ENCODE results near the gene LDB1. TPM values are rescaled to one million over a fixed set of nuclear protein-coding genes. Genes with fewer than 3 reads are reported as not detected.

The LDB1 gene
- total RNA-seq, 2 experiments from 2014 or later, result 69.6 to 86.7 TPM

- peaks cover 81% of the 10 kb centered on the region for H3K36me3 Mint-ChIP-seq (ENCODE audit: low read depth)
- no peaks in the 10 kb centered on the region for H3K27me3 Mint-ChIP-seq
- peak within 1 kb of the TSS; percentile 99 for H3K4me3 Mint-ChIP-seq
- intact Hi-C loops (cut with DNase I, micrococcal nuclease), result loop anchor here (1.0 to 5.0 kb wide), 20 partner anchors 20 to 1245 kb away; partner anchors contain the start of genes ACTR1A (in 2 of the 2), LDB1 (in 2 of the 2), OGA (in 2 of the 2) and ARL3 (in 1 of the 2)
- H3K9me3 Mint-ChIP-seq (ENCODE audit: low read depth), result no peaks in the 10 kb centered on the region
- DNase-seq (peak; percentile 100), ATAC-seq (peak; percentile 92)
- peak within 1 kb of the TSS; percentile 99 for H3K27ac Mint-ChIP-seq
- ChIA-PET CTCF (interaction anchor here (0.6 to 3.0 kb wide), 13 partner anchors 14 to 905 kb away, joined by 3 to 18 read pairs (median 4); partner anchors contain the start of genes ACTR1A, PPRC1 and SUFU), POLR2A (interaction anchor here (0.6 to 1.9 kb wide), 12 partner anchors 9 to 352 kb away, joined by 3 to 11 read pairs (median 4); partner anchors contain the start of genes NFKB2, PPRC1 and SUFU)
- peaks cover 49% of the 10 kb centered on the region for H3K4me1 Mint-ChIP-seq
Observed at GRCh38 chr10:102151774-102152544, 31.8 kb upstream of the LDB1 start, which contains the start of gene NOLC1. Gene NOLC1 (plus strand): TSS chr10:102152389. CDS start chr10:102152411, 22 bp downstream.

DNA sequence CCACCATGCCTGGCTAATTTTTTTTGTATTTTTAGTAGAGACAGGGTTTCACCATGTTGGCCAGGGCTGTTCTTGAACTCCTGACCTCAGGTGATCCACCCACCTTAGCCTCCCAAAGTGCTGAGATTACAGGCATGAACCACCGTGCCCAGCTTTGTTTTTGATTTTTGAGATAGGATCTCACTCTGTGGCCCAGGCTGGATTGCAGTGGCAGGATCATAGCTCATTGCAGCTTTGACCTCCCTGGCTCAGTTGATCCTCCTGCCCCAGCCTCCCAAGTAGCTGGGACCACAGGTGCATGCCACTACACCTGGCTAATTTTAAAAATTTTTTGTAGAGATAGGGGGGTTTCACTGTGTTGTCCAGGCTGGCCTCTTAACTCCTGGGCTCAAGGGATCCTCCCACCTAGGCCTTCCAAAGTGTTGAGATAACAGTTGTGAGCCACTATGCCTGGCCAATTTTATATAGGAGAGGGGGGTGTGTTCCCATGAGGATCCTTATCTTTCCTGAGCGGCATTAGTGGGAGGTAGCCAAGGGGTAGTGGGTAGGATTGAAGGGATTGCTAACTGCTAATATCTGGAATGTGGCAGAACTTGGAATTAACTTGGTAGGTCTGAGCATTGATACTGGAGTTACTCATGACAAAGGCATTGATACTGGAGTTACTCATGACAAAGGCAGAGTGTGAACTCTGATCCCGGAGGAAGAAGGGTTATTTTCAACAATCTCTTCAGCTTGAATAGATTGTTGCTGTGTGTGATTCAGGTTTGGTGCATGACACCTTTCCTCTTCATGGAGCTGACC lies 31.0 kb upstream of the LDB1 start:
- intact Hi-C loops (cut with DNase I, micrococcal nuclease), result loop anchor here in 1 of 2 experiments (5.0 kb wide), 1 partner anchor 1246 kb away; the partner anchor contains the start of genes ATP5MK and PDCD11
- no peak for ATAC-seq
- ChIA-PET POLR2A (interaction anchor here (0.6 to 1.9 kb wide), 13 partner anchors 9 to 352 kb away, joined by 3 to 11 read pairs (median 4); partner anchors contain the start of genes NFKB2, PPRC1 and SUFU), CTCF (interaction anchor here (0.6 to 3.0 kb wide), 8 partner anchors 13 to 904 kb away, joined by 3 to 18 read pairs (median 4); partner anchors contain the start of genes ACTR1A, PPRC1 and SUFU)
- peaks cover 79% of the 10 kb centered on the region for H3K36me3 Mint-ChIP-seq (ENCODE audit: low read depth)
- DNase-seq, result no peak
- peak overlapping the region; percentile 99 for H3K4me3 Mint-ChIP-seq
- H3K27me3 Mint-ChIP-seq, result no peaks in the 10 kb centered on the region
- peaks cover 42% of the 10 kb centered on the region for H3K4me1 Mint-ChIP-seq
- H3K9me3 Mint-ChIP-seq (ENCODE audit: low read depth), result no peaks in the 10 kb centered on the region
- H3K27ac Mint-ChIP-seq, result peak overlapping the region; percentile 99

GRCh38 chr10:102148275-102148674 lies 28.1 kb upstream of the LDB1 start:
- H3K4me3 Mint-ChIP-seq, result no peak overlapping the region
- no peaks in the 10 kb centered on the region for H3K9me3 Mint-ChIP-seq (ENCODE audit: low read depth)
- peaks cover 18% of the 10 kb centered on the region for H3K4me1 Mint-ChIP-seq
- no peak for ATAC-seq
- intact Hi-C loops (cut with DNase I, micrococcal nuclease), result no loop called here
- no peak for DNase-seq
- H3K27me3 Mint-ChIP-seq, result no peaks in the 10 kb centered on the region
- POLR2A ChIA-PET, result no interaction called here
- CTCF ChIA-PET, result interaction anchor here (1.2 to 1.8 kb wide), 3 partner anchors 10 to 33 kb away, joined by 3 to 7 read pairs (median 3); no protein-coding TSS in a partner anchor
- H3K36me3 Mint-ChIP-seq (ENCODE audit: low read depth), result peaks cover 74% of the 10 kb centered on the region
- H3K27ac Mint-ChIP-seq, result peak overlapping the region; percentile 75

GRCh38 chr10:102147561-102147960 lies 27.4 kb upstream of the LDB1 start:
- DNase-seq, result no peak
- H3K4me3 Mint-ChIP-seq, result no peak overlapping the region

DNA sequence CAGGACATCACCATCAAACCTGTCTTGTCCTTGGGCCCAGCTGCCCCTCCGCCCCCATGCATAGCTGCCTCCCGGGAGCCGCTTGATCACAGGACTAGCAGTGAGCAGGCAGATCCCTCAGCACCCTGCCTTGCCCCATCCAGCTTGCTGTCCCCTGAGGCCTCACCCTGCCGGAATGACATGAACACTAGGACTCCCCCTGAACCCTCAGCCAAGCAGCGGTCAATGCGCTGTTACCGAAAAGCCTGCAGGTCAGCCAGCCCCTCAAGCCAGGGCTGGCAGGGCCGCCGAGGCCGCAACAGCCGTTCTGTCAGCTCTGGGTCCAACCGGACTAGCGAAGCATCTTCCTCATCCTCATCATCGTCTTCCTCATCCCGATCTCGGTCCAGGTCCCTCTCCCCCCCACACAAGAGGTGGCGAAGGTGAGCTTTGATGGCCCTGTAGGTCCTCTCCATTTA lies 26.8 kb upstream of the LDB1 start:
- Mint-ChIP-seq H3K27me3 (no peaks in the 10 kb centered on the region), H3K9me3 (ENCODE audit: low read depth) (no peaks in the 10 kb centered on the region), H3K4me1 (peaks cover 14% of the 10 kb centered on the region), H3K27ac (peak overlapping the region; percentile 32), H3K4me3 (no peak overlapping the region), H3K36me3 (ENCODE audit: low read depth) (peaks cover 74% of the 10 kb centered on the region)
- intact Hi-C loops (cut with DNase I, micrococcal nuclease), result no loop called here
- POLR2A ChIA-PET, result interaction anchor here (0.9 to 1.9 kb wide), 3 partner anchors 9 to 12 kb away, joined by 4 to 6 read pairs (median 5); no protein-coding TSS in a partner anchor
- CTCF ChIA-PET, result interaction anchor here (0.7 to 1.8 kb wide), 3 partner anchors 9 to 24 kb away, joined by 3 to 7 read pairs (median 3); no protein-coding TSS in a partner anchor
- DNase-seq, result no peak
- no peak for ATAC-seq

More at GRCh38 chr10:102147561-102147960, 27.4 kb upstream of the LDB1 start:
- ATAC-seq, result no peak
- Mint-ChIP-seq H3K36me3 (ENCODE audit: low read depth) (peaks cover 73% of the 10 kb centered on the region), H3K27ac (peak overlapping the region; percentile 32), H3K4me1 (peaks cover 14% of the 10 kb centered on the region), H3K9me3 (ENCODE audit: low read depth) (no peaks in the 10 kb centered on the region), H3K27me3 (no peaks in the 10 kb centered on the region)
- POLR2A ChIA-PET, result interaction anchor here (0.6 to 1.9 kb wide), 3 partner anchors 10 to 13 kb away, joined by 3 to 6 read pairs (median 5); no protein-coding TSS in a partner anchor
- intact Hi-C loops (cut with DNase I, micrococcal nuclease), result no loop called here
- CTCF ChIA-PET, result interaction anchor here (1.0 to 1.8 kb wide), 2 partner anchors 10 to 23 kb away, joined by 3 to 7 read pairs; no protein-coding TSS in a partner anchor

DNA sequence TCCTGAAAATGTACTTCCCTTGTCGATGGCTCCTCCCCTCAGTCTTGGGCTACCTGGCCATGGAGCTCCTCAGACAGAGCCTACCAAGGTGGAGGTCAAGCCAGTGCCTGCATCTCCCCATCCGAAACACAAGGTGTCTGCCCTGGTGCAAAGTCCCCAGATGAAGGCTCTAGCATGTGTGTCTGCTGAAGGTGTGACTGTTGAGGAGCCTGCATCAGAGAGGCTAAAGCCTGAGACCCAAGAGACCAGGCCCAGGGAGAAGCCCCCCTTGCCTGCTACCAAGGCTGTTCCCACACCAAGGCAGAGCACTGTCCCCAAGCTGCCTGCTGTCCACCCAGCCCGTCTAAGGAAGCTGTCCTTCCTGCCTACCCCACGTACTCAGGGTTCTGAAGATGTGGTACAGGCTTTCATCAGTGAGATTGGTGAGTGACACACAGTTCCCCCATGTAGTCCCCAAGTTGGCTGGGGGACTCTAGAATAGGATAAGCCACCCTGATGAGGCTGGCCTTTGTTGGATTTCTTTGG lies 21.5 kb upstream of the LDB1 start:
- ATAC-seq, result no peak
- H3K36me3 Mint-ChIP-seq (ENCODE audit: low read depth), result peaks cover 75% of the 10 kb centered on the region

DNA sequence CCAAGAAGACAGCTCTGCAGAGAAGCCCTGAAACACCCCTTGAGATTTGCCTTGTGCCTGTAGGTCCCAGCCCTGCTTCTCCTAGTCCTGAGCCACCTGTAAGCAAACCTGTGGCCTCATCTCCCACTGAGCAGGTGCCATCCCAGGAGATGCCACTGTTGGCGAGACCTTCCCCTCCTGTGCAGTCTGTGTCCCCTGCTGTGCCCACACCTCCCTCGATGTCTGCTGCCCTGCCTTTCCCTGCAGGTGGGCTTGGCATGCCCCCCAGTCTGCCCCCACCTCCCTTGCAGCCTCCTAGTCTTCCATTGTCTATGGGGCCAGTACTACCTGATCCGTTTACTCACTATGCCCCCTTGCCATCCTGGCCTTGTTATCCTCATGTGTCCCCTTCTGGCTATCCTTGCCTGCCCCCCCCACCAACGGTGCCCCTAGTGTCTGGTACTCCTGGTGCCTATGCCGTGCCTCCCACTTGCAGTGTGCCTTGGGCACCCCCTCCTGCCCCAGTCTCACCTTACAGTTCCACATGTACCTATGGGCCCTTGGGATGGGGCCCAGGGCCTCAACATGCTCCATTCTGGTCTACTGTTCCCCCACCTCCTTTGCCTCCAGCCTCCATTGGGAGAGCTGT lies 20.9 kb upstream of the LDB1 start:
- Mint-ChIP-seq H3K27ac (no peak overlapping the region), H3K36me3 (ENCODE audit: low read depth) (peaks cover 69% of the 10 kb centered on the region), H3K27me3 (no peaks in the 10 kb centered on the region), H3K9me3 (ENCODE audit: low read depth) (no peaks in the 10 kb centered on the region), H3K4me1 (peaks cover 14% of the 10 kb centered on the region), H3K4me3 (no peak overlapping the region)
- POLR2A ChIA-PET, result no interaction called here
- CTCF ChIA-PET, result no interaction called here
- intact Hi-C loops (cut with DNase I, micrococcal nuclease), result no loop called here
- no peak for DNase-seq
- no peak for ATAC-seq

More for the DNA sequence above, 21.5 kb upstream of the LDB1 start:
- Mint-ChIP-seq H3K27me3 (no peaks in the 10 kb centered on the region), H3K4me1 (peaks cover 10% of the 10 kb centered on the region), H3K4me3 (no peak overlapping the region), H3K9me3 (ENCODE audit: low read depth) (no peaks in the 10 kb centered on the region), H3K27ac (peak overlapping the region; percentile 45)
- intact Hi-C loops (cut with DNase I, micrococcal nuclease), result no loop called here
- ChIA-PET POLR2A (interaction anchor here (0.7 kb wide), 1 partner anchor 333 kb away, joined by 3 read pairs; no protein-coding TSS in a partner anchor), CTCF (no interaction called here)
- DNase-seq, result no peak

- CTCF ChIA-PET, result interaction anchor here (4.8 kb wide), 1 partner anchor 11 kb away, joined by 13 read pairs; the partner anchor contains the start of gene NOLC1
- intact Hi-C loops (cut with DNase I, micrococcal nuclease), result no loop called here
- H3K4me3 Mint-ChIP-seq, result no peak overlapping the region
- H3K27ac Mint-ChIP-seq, result peak overlapping the region; percentile 3
- DNase-seq (no peak), ATAC-seq (no peak)
- no peaks in the 10 kb centered on the region for H3K27me3 Mint-ChIP-seq
- POLR2A ChIA-PET, result interaction anchor here (0.7 to 1.2 kb wide), 2 partner anchors 9 to 10 kb away, joined by 3 read pairs; no protein-coding TSS in a partner anchor
- no peaks in the 10 kb centered on the region for H3K9me3 Mint-ChIP-seq (ENCODE audit: low read depth)
- peaks cover 70% of the 10 kb centered on the region for H3K36me3 Mint-ChIP-seq (ENCODE audit: low read depth)
- peaks cover 21% of the 10 kb centered on the region for H3K4me1 Mint-ChIP-seq
Observed at GRCh38 chr10:102140218-102140617, 20.1 kb upstream of the LDB1 start.

DNA sequence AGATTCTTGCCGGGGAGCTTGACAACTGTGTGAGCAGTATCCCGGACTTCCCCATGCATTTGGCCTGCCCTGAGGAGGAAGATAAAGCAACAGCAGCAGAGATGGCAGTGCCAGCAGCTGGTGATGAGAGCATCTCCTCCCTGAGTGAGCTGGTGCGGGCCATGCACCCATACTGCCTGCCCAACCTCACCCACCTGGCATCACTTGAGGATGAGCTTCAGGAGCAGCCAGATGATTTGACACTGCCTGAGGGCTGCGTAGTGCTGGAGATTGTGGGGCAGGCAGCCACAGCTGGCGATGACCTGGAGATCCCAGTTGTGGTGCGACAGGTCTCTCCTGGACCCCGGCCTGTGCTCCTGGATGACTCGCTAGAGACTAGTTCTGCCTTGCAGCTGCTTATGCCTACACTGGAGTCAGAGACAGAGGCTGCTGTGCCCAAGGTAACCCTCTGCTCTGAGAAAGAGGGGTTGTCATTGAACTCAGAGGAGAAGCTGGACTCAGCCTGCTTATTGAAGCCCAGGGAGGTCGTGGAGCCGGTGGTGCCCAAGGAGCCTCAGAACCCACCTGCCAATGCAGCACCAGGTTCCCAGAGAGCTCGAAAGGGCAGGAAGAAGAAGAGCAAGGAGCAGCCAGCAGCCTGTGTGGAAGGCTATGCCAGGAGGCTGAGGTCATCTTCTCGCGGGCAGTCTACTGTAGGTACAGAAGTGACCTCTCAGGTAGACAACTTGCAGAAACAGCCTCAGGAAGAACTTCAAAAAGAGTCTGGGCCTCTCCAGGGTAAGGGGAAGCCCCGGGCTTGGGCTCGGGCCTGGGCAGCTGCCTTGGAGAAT lies 19.3 kb upstream of the LDB1 start:
- no peak for DNase-seq
- peaks cover 27% of the 10 kb centered on the region for H3K4me1 Mint-ChIP-seq
- H3K27ac Mint-ChIP-seq, result no peak overlapping the region
- H3K9me3 Mint-ChIP-seq (ENCODE audit: low read depth), result no peaks in the 10 kb centered on the region
- ChIA-PET POLR2A (interaction anchor here (1.2 to 2.0 kb wide), 2 partner anchors 10 to 12 kb away, joined by 3 to 11 read pairs; partner anchors contain the start of gene NOLC1), CTCF (interaction anchor here (4.8 kb wide), 1 partner anchor 12 kb away, joined by 13 read pairs; the partner anchor contains the start of gene NOLC1)
- no peaks in the 10 kb centered on the region for H3K27me3 Mint-ChIP-seq
- intact Hi-C loops (cut with DNase I, micrococcal nuclease), result no loop called here
- H3K4me3 Mint-ChIP-seq, result no peak overlapping the region
- no peak for ATAC-seq
- peaks cover 71% of the 10 kb centered on the region for H3K36me3 Mint-ChIP-seq (ENCODE audit: low read depth)
